Fibroblast of the conjunctiva (primary cell): ENCODE data around the gene PACRG.

Experiments
- DNase-seq: peaks from one replicate; pipeline ENCODE4 v3.0.0-alpha.2; 2010; ENCODE audit warnings: low read depth

PACRG gene

GRCh38 chr6:162864911-162865310 lies 137.1 kb downstream of the PACRG start:
- DNase-seq, result no peak

GRCh38 chr6:162866656-162867055 lies 138.9 kb downstream of the PACRG start:
- DNase-seq, result no peak

- DNase-seq, result no peak
Measured at GRCh38 chr6:162868397-162868796, 140.6 kb downstream of the PACRG start.

- no peak for DNase-seq
Measured at GRCh38 chr6:162871966-162872365, 144.2 kb downstream of the PACRG start.

DNA sequence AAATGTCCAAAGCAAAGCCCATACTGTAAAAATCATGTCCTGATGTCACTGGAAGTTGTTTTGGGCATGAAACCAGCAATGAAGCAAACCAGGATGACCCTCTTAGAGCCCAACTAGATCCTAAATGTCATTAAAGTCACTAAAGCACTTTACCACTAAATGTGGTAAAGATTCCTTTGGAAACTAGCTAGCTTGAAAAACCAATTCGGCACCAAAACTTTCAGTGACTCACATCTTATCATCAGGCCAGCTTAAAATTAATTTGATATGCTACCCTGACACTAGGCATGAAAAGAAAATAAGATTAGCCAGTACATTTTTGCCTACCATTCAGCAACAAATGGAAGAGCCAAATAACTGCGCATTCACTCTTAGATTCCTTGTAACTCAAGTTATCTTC lies 145.8 kb downstream of the PACRG start:
- DNase-seq, result no peak

- no peak for DNase-seq
Measured at GRCh38 chr6:162875070-162875469, 147.3 kb downstream of the PACRG start.

DNA sequence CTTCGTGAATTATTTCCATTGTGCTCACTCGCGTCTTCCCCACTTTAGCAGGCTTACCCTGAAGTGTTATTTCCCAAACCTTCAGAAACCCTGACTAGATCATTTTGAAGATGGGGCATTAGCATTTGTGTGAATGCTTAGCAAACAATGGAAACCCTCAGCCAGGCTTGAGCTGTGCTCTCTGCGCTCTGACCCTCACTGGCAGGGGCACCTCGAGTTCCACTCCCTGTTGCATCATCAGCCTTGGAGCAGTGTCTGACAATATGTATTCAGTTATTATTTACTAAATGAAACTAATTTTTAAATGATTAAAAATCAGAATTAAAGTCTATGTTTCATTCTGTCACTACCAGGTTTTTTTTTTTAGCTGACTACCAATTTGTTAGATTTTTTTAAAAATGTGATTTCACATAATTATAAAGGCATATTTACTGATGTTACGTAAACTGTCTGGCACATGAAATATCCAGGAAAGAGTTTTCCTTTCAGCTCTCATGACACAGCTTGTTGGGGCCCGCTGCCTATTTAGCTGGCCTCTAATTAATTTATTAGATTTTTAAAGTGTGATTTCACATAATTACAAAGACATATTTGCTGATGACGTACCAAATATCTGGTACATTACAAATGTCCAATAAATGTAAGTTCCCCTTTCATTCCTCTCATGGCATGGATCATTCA lies 155.2 kb downstream of the PACRG start:
- no peak for DNase-seq

DNA sequence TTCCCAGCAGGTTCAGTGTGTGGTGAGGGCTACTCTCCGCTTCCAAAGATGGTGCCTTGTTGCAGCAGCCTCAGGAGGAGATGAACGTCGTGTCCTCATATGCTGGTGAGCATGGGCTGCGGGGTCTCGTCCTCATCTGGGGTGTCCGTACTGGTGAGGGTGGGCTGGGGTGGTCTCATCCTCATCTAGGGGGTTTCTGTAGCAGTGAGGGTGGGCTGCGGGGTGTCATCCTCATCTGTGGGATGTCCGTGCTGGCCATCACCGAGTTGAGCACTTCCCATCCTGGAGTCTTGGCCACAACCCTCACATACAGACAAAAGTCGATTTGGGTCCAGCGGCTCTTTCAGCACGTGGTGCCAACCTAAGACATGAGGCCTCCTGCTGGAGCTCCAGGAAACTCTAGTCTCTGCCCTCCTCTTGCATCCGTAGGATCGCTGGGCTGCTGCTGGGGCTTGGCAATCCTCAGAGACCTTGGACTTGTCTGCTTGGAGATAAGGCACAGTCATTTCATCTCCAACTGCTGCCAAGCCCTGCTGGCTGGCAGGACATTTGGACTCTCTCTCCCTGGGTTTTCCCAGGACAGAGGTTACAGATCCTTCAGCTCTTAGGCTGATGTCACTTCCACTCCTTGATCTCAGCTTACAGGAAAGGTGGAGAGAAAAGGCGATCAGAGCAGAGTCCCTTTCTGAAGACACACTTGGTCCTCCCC lies 160.4 kb downstream of the PACRG start:
- no peak for DNase-seq

- no peak for DNase-seq
Measured at GRCh38 chr6:162889303-162889702, 161.5 kb downstream of the PACRG start.

DNA sequence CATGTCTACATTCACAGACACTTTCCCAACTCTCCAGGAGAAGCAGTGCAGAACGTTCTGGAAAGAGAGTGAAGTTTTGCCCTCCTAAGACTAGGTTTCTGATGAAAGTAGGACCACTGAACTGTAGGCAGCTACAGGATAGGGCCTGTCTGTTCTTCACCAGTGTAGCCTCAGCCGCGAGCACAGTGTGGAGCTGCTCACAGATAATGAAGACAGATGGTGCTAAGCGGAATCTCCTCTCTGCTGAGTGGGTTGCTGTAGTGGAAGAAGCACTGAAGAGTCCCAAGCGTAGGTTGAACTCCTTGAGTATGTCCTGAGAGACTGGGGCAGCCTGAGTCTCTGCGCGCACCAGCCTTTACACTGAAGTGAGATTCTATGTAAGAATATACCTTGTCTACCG lies 170.2 kb downstream of the PACRG start:
- DNase-seq, result no peak

GRCh38 chr6:162899148-162899547 lies 171.4 kb downstream of the PACRG start:
- no peak for DNase-seq

DNA sequence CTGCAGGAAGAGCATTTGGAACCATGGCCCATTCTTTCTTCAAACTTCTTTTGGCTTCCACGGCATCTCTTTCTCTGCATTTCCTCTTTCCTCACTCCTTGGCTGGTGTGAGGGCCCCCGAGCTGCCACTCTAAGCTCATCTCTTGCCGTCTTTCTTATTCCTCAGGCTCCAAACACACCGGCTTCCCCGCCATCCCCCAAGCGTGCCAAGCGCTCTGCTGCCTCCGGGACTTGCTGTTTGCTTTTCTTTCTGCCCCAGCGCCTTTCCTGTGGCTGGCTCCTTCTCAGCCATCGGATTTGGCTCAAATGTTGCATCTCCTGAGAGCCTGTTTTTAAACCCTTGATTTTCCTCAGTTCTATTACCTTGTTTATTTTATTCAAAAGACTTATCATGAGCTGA lies 172.7 kb downstream of the PACRG start:
- DNase-seq, result no peak

DNA sequence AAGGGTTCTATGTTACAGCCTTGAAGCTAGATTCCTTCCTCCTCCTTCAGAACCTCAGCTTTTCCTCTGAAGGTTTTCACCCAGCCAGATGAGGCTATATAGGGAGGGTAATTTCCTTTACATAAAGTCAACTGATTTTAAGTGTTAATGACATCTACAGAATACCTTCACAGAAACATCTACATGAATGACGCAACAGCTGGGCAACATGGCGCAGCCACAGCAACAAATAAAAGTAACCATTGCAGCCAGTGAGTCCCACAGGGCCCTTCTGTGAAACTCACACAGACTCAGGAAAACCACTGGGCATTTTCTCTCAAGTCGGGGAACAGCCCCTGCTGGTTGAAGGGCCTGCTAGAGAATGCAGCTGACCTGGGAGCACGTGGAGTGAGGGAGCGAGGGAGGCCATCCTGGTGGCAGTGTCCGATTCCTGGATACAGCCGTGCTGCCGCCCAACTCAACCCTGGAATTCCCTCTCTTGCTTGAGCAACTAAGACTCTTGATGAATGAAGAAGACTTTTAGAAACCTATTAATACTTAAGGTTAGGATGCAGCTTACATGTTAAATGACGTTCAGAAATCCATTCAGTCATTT lies 176.4 kb downstream of the PACRG start:
- no peak for DNase-seq

GRCh38 chr6:162906479-162906878 lies 178.7 kb downstream of the PACRG start:
- no peak for DNase-seq

- peak; percentile 29 for DNase-seq
Measured at GRCh38 chr6:162907876-162908481, 180.2 kb downstream of the PACRG start.

DNA sequence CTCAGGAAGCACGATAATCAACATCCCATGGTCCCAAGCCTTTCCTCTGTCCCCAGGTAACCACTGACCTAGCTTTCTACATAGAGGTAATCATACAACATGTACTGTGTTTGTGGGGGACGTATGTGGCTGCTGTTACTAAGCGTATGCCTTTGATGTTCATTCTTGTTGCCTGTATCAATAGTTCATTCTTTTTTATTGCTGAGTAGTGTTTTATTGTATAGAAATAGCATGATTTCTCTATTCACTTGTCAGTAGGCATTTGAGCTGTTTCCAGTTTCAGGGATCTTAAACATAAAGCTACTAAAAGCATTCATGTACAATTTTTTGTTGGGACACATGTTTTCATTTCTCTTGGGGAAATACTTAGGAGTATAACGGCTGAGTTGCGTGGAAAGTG lies 185.4 kb downstream of the PACRG start:
- no peak for DNase-seq

DNA sequence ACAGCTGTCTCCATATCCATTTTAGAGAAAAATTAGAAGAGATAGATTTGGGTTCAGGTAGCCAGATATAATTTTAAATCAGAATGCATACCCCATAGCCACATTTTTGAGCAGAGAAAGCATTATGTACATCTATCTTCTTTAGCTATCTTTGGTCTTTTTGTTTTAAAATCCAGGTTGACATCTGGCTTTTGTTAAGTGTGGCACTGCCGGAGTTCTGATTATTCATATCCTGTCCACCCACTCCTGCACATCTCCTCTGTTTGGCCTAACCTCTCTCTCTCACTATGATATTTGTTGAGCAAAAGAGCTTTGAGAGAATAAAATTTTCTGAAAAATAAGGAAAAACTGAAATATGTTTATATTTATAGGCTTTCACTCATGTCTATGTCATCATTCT lies 189.7 kb downstream of the PACRG start:
- no peak for DNase-seq

DNA sequence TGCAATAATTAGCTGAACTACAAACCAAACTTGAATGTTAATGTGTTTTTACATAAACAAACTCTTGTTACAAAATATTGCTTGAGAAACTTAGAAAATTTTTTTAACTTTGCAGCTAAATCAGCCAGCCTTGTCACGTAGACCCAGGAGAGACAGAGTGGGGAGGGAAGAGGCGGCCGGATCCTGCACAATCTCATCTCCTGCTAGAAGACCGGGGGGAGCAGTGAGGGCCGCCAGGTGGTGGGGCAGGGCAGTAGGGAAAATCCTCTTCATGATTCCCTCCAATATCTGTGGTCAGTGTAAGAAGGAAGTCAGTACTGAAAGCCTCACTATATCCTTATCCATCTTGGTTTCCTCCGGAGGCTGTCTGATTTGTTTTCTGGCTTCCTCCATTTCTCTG lies 193.3 kb downstream of the PACRG start:
- no peak for DNase-seq

DNA sequence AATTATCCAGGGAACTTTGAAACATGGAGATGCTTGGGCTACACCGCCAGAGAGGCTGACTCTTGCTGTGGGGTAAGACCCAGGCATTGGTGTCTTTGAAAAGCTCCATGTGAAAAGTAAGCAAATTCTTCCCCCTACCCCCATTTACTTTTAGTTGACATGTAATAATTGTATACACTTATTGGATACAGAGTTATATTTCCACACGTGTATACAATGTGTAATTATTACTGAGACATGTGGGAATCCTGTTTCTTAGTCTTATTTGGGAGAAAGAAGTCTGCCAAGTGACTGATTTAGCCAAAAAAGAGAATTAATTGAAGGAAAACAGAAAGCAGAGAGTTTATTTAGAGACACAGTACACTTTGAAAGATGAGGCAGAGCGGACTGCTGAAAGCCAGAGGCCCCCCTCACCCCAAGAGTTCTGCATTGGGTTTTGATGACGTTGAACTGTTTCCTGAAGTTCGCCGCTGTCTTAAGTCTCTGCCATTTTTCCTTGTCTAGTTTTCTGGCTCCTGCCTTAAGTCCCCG lies 193.8 kb downstream of the PACRG start:
- no peak for DNase-seq

DNA sequence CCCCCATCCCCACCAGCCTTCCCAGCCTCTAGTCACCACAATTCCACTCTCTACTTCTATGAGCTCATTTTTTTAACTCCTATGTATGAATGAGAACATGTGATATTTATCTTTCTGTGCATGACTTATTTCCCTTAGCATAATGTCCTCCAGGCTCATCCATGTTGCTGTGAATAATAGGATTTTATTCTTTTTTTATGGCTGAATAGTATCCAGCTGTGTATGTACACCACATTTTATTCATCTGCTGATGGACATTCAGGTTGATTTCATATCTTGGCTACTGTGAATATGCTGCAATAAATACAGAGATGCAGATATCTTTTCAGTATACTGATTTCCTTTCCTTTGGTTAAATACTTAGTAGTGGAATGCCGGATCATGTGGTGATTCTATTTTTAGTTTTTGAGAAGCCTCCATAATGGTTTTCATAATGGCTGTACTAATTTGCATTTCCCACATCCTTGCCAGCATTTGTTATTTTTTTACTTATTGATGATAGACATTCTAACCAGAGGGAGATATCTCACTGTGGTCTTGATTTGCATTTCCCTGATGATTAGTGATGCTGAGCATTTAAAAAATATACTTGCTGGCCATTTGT lies 194.9 kb downstream of the PACRG start:
- DNase-seq, result no peak

GRCh38 chr6:162934844-162935243 lies 207.1 kb downstream of the PACRG start:
- DNase-seq, result no peak

GRCh38 chr6:162940426-162940825 lies 212.7 kb downstream of the PACRG start:
- DNase-seq, result no peak
